Endometrial microvascular endothelial cells (primary cell): Measurements from ENCODE around the gene FER. TPM values are rescaled to one million over a fixed set of nuclear protein-coding genes. Genes with fewer than 3 reads are reported as not detected.
"Not testable (repeated sequence)": the region's sequence is repeated elsewhere in the genome, so short reads cannot be mapped to it uniquely, and the experiment has no call there.

Source experiments
- in situ Hi-C: cut with HindIII; loops from 2 replicates; pipeline ENCODE4 v1.10.0; 2017; ENCODE audit warnings: low sequenced_read_pairs, low pct_unique_long_range_greater_than_20kb; ENCODE audit errors: inconsistent ontology term
- total RNA-seq: library from RNA; depleted of rRNA; stranded (reverse); fragments of >200 nt; gene quantifications from one replicate; pipeline ENCODE4 v1.2.3, GENCODE V29; 2015; ENCODE audit errors: inconsistent ontology term

FER gene
- total RNA-seq, 1 donor from 2014 or later = 21.9 TPM

DNA sequence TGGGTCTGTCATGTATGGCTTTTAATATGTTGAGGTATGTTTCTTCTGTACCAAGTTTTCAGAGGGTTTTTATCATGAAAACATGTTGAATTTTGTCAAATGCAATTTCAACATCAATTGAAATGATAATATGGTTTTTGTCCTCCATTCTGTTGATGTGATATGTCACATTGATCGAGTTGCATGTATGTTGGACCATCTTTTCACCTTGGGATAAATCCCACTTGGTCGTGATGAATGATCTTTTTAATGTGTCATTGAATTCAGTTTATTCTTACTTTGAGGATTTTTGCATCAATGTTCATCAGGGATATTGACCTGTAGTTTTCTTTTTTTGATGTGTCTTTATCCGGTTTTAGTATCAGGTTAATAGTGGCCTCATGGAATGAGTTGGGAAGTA, 373.5 kb downstream of the FER start:
- in situ Hi-C loops = no loop called here

DNA sequence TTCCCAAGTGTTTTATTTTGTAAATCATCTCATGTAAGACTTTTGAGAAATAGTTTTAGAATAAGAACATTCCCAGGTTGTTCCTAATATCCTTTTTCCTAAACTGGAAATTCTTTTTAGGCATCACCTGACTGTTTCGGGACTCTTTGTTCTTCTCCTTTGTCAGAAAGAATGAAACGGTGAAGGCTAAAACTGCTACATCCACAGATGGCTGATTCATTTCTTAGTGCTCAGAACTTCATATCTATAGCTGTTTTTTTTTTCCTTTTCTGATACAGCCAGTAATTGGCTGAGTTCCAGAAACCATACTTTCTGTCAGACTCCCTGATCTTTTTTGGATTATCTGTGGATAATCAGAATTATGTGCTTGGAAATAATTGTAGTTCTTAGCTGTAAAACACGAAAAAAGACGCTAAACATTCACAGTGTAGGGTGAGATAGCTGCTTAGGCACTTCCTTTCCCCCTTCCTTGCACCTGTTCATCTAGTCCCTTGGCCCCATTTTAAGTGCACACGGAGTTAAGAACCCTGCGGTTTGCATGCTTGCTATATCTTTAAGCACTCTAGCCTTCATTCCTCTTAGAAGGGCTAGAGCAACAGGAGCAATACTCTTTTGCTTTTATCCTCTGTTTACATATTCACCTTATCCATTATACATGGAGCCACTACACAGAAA, 378.2 kb downstream of the FER start:
- in situ Hi-C loops = no loop called here

DNA sequence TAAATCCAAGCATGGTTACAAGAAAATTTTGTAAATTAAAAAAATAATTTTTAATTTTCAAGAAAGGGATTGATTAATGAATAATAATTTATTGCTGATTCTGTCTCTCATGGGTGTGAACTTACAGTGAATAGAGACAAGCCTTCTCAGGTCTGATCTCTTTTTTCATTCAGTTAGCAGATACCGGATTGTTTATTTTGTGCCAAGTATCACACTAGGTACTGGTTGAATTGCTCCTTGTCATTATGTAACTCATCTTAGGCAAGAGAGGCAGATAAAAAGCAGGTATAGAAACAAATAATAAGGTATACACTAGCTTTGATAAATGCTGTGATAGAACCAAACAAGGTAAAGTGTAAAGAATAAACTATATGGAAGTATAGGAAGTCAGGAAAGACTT, 378.8 kb downstream of the FER start:
- in situ Hi-C loops = no loop called here

DNA sequence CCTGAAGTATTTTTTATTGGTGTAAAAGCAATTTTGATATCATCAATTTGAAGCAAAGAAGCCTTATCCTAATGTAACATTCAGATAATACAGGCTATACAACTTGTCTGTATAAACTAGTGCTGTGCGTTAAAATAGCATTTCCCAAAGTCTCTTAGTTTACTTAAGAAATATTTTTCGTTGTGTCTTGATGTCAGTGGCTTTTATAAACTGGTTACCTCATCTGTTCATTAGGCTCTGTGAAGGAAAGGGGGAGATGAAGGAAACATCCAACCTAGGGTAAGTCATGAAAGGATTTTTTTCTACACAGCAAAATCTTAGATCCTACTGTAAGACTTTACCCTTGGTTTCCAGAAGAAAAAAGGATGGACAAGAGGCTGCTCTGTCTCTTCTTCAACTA, 389.2 kb downstream of the FER start:
- in situ Hi-C loops = no loop called here

DNA sequence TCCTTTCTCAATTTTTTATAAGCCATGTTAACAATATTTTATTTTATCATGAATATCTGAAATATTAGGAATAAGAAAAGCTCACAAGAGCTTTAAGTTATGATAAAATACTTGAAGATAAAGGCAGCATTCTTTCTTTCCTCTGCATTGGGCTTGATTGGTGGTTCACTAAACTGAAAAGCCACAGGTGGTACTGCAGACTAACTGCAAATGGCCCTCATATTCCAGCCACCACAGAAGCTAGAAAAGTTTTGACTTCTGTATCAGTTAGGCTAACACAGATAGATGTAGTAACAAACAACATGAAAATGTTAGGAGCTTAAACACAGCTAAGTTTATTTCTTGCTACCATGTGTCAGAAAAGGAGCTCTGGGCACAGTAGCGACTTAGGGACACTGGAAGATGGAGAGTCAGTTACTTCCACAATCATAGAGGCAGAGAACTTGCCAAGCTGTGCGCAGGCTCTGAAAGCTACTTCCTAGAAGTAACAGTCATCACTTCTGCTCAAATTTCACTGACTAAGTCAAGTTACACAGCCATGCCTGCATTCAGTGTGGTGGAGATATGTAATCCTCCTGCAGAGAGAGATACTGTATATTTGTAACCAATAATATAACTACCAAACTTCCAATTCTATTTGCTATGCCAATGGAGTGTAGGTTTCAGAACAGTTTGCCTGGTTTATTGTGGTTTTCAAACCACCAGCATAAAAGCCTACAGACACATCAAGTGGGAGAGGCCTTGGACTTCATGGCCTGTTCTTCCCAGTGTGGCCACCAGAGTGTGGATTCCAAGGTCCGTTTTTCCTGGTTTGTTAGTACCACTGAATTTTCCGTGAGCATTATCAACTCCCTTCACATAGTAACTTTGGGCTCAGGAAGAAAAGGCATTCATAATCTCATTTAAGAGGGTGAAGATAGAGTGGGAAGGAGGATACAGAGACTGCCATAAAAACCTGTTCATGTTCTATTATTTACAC, 393.8 kb downstream of the FER start:
- in situ Hi-C loops = no loop called here

DNA sequence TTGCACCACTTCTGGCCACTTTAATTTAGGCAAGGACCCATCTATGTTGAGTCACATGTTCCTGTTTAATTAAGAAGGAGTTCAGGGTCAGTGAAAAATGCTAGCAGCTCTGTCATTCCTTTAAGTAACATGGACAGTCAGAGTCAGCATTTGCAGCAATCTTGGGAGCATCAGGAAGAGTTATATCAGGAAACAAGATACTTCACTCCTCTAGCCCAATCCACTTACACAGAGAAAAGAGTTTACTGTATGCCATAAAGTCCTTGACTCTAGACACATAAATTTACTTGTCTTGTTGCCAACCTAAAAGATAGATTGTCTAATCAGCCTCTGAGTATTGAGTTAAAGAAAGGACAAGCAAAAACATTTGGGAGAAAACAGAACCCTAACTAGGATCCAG, 395.3 kb downstream of the FER start:
- in situ Hi-C loops = no loop called here

DNA sequence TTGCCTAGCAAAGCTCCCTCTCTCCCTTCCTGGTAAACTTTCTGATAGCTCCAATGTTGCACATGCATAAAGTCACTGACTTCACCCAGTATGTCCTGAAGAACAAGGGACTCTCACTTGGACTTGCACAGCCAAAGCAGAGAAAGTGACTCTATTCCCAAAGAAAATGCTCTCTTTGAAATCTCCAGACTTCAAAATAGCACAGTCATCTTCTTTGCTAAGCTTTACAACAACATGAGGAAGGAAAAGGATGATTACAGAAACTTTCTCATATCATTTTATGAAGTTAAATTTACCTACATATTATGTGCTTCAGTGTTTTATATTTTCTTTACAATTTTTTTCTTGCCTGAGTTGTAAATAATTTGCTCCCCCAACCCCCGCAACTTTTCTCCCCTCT, 397.4 kb downstream of the FER start:
- in situ Hi-C loops = no loop called here

DNA sequence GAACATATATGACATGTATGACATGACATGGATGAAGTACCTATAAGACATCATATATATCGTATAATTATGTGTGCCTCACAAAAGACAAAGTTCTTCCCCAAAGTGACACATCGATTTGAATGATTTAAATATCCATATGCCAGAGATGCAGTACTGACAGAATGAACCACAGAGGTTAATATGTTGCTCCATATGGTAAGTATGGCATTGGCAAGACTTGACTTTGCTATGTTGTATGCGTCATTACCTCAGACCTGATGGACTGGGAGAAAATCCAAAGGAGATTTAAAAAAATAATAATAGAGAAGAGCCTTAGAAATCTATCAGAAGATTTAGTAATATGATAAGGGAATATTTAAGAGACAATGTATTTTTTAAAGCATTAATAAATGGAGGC, 398.9 kb downstream of the FER start:
- in situ Hi-C loops = no loop called here

DNA sequence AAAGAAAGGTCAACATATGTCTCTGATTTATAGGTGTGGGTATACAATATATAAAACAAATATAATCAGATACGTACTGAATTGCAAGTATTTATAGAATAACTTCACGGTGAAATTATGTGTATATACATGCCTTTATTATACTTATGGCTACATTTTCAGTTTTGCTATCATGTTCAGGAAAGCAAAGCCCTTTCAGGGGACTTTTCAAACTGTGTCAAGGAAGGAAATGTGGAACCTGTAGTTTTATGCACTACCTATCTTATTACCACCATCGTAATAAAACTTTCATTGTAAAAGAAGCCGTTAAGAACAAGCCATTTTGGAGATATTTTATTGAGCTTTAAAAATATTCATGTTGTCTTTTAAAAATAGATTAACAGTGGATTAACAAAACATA, 404.9 kb downstream of the FER start:
- in situ Hi-C loops = no loop called here

DNA sequence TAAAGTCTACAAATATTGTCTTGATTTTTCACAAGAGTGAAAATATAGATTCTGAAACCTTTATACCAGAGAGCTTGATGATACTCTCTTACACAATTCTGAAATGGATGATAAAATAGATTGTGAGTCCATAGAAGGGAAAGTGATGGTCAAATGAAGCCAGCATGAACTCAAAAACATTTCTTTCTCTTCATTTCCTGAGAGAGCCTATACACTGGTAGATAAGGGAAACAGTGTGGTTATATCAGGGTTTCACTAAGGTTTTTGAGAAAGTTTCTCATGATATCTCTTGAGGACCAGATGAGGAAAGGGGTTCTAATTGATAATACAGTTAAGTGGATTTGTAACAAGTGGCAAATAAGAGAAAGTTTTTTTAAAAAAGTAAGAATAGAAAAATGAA, 407.9 kb downstream of the FER start:
- in situ Hi-C loops = no loop called here

DNA sequence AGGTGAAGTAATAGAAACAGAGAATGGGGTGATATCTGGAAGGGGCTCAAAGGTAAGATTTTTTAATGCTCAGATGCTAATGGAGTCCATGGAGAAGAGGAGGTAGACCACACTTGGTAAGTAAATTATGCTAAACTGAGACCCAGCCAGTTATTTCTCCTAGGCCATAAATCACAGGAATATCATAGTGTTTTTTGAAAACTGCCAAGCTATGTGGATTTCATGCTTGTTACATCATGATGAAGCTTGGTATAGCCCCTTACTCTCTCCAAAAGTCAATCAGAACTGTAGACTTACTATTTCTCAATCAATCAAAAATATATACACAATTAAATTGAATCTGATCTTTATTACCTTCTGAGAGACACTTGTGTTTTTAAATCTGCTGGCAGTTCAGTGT, 409.2 kb downstream of the FER start:
- in situ Hi-C loops = no loop called here

DNA sequence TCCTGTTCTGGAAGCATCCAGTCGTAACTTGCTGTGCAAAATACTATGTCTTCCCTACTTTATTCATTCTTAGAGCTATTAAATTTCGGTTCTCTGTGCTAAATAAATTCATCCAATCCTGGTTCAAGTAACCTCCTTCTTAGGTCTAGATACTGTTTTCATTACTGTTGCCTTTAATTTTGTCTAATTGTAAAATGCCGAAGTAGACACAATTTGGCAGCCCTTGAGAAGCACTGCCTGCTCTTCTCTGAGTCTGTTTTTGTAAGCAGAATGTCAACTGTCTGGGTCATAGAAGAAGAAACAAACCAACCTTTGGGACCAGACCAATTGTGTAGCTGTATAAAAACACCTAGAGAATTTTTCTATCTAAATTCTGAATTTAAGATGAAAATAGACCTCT, 412.8 kb downstream of the FER start:
- in situ Hi-C loops = no loop called here

DNA sequence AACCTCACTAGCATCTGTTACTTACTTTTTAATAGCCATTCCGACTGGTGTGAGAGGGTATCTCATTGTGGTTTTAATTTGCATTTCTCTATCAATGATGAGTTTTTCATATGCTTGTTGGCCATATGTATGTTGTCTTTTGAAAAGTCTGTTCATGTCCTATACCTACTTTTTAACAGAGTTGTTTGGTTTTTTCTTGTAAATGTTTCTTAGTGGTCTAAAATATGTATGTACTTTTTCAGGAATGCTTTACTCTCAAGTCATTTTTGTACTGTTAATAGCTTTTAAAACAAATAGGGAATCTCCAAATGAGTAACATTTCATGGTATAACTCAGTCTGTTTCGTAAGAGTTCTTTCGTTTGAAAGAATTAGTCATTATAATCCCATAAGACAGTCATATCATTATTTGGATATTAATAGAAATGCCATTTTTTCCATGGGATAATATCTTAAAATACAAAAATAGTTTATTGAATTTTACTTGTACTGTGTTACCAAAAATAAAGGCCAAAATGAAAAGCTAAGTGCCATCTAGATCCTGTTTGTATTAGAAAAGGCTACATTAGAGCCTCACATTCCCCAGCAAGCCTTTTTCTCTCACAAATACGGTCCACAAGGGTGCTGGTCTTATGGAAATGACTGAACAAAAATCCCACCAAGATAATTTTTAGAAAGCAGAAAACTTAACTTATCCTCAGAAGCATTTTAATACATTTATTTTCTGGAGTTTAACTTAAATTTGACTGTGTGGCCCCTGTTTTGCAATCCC, 414.4 kb downstream of the FER start:
- in situ Hi-C loops = no loop called here

DNA sequence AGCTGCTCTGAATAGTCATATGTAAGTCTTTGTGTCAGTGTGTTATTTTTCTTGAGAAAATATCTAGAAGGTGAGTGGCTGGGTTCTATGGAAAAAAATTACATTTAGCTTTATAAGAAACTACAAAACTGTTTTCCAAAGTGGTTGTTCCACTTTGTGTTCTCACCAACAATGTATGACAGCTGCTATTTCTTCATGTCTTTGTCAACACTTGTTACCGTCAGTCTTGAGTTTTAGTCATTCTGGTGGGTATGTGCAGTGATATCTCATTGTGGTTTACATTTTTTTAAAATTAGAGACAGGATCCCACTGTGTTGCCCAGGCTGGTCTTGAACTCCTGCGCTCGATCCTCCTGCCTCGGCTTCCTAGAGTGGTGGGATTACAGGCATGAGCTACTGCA, 415.6 kb downstream of the FER start:
- in situ Hi-C loops = no loop called here

DNA sequence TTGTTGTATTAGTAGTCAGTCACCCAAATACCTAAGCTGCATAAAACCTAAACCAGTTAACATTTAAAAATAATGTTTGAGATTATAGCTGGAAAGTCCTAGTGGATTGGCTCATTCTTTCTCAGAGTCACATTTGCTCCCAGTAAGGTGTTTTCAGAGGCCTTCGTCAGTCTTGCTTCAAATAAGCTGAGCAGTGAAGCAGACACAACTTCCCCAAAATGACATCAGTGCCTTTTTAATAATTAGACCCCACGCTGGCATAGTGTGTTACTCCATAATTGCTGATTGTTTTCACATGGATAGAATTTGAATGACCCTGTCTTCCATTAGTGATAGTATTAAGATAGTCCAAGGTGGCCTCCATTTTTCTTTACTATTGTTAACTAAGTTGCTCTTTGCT, 416.3 kb downstream of the FER start:
- in situ Hi-C loops = no loop called here

DNA sequence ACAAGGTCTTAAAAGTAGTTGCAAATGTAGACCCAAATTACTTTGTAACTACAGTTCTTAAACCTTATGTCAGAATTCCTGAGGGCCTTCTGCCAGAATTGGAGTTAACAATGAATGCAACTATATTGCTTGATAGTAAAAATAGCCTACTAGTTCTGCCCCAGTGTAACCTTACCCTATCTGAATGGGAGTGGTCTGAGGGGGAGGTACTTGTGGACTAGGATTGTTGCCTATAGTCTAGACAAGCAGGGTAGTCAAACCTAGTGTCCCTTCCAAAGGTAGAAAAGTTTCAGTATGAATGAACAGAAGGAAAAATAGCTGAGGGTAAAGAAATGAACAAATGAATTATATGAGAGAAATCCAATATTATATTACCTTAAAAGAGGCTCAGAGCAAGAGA, 419.9 kb downstream of the FER start:
- in situ Hi-C loops = no loop called here

DNA sequence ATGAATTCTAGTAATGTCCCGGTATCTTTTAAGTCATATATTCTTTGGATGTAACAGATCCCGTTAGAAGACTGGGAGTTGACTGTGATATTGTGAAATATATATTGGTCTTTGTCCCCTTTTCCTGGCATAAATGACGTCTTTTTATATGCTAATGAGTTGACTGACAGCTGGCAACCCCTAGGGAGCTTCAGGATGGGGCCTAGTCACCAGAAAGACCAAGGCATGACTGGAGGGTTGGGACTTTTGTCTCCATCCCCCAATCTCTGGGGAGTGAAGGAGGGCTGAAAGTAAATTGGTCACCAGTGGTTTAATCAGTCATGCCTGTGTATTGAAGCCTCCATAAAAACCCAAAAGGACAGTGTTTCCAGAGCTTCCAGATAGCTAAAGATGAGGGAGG, 420.5 kb downstream of the FER start:
- in situ Hi-C loops = no loop called here

DNA sequence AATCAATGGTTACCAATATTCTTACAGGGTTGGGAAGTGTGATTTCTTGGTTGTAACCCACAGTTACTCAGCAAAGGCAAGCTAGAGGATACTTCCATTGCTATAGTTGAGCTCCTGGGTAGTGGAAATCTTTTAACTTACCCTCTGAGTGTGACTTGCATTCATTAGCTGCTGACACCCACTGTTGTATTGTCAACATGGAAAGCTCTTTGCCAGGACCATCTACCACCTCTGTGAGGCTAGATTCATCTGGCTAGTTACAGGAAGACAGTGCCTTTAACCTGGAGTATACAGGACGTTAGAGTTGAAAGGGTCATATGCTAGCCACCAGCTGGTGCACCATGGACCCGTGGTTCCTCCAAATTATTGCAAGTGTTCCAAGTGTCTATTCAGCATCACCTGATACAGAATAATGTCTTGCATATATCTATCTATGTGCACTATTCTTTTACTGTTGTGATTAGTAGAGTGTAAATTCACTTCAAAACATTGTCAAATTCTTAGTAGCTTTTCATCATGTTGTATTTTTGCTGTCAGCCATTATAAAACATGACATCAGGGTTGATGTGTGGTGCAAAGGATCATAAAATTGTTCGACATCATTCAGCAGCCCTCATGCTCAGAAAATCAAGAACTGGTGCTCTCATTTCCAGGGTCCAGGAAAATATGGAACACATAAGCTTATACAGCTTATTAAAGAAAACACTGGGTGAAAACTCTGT, 423.1 kb downstream of the FER start:
- in situ Hi-C loops = no loop called here

DNA sequence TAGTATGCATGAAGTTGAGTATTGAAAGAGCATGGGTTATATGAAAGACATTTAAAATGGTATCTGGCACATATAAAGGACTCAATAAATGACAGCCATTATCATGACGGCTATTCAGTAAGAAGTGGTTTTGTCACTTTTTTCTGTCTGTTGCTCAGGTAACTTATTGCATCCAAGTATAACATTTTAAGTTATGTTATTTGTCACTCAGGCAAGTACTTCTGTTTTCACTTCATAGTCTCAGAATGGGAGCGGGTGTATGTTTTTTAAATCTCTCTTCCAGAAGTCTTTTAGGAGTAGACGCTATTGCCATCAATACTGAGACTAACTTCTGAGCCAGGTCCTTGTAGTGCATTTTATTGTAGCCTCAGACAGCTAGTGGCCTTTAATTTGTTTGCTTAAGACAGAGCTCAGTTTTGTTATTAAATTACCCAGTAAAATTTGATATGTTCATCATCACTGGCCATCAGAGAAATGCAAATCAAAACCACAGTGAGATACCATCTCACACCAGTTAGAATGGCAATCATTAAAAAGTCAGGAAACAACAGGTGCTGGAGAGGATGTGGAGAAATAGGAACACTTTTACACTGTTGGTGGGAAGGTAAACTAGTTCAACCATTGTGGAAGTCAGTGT, 423.9 kb downstream of the FER start:
- in situ Hi-C loops = not testable (repeated sequence)
